Measurements from ENCODE around the gene C5orf47.
"Not testable (repeated sequence)": the region's sequence is repeated elsewhere in the genome, so short reads cannot be mapped to it uniquely, and the experiment has no call there.

Gene C5orf47

GRCh38 chr5:173989432-173990082 lies 587 bp downstream of the C5orf47 start:
- TF ChIP-seq Cebpa-rat (IDR thresholded peaks at IDR 0.05) = no peak
- Histone ChIP-seq H3K27ac (no peak overlapping the region), H4K20me1 (no peaks in the 10 kb centered on the region), H3K27me3 (no peaks in the 10 kb centered on the region), H3K9ac (no peak overlapping the region), H3K36me3 (no peaks in the 10 kb centered on the region), H3K4me3 (no peak overlapping the region), H3K4me2 (no peak overlapping the region), H3K4me1 (no peaks in the 10 kb centered on the region), H3K9me3 (peaks cover 8% of the 10 kb centered on the region)

- Histone ChIP-seq H3K27ac (no peak overlapping the region), H4K20me1 (no peaks in the 10 kb centered on the region), H3K27me3 (no peaks in the 10 kb centered on the region), H3K4me3 (no peak overlapping the region), H3K4me2 (no peak overlapping the region), H3K36me3 (no peaks in the 10 kb centered on the region), H3K9me3 (no peaks in the 10 kb centered on the region), H3K4me1 (no peaks in the 10 kb centered on the region), H3K9ac (no peak overlapping the region)
- no peak for TF ChIP-seq Cebpa-rat (IDR thresholded peaks at IDR 0.05)
Measured at GRCh38 chr5:173997331-173997730, 8.4 kb downstream of the C5orf47 start.

GRCh38 chr5:173998531-173998930 lies 9.6 kb downstream of the C5orf47 start:
- no peaks in the 10 kb centered on the region for H3K4me1 ChIP-seq
- H3K27ac ChIP-seq = no peak overlapping the region
- no peaks in the 10 kb centered on the region for H3K9me3 ChIP-seq
- no peak for TF ChIP-seq Cebpa-rat (IDR thresholded peaks at IDR 0.05)
- H3K9ac ChIP-seq = no peak overlapping the region
- H4K20me1 ChIP-seq = no peaks in the 10 kb centered on the region
- no peak overlapping the region for H3K4me3 ChIP-seq
- H3K27me3 ChIP-seq = no peaks in the 10 kb centered on the region
- no peak overlapping the region for H3K4me2 ChIP-seq
- no peaks in the 10 kb centered on the region for H3K36me3 ChIP-seq

GRCh38 chr5:174000076-174000475 lies 11.1 kb downstream of the C5orf47 start:
- TF ChIP-seq Cebpa-rat (IDR thresholded peaks at IDR 0.05) = no peak
- no peaks in the 10 kb centered on the region for H3K4me1 ChIP-seq
- no peaks in the 10 kb centered on the region for H4K20me1 ChIP-seq
- no peaks in the 10 kb centered on the region for H3K27me3 ChIP-seq
- no peaks in the 10 kb centered on the region for H3K36me3 ChIP-seq
- H3K9ac ChIP-seq = no peak overlapping the region
- H3K27ac ChIP-seq = no peak overlapping the region
- no peaks in the 10 kb centered on the region for H3K9me3 ChIP-seq
- H3K4me3 ChIP-seq = no peak overlapping the region
- no peak overlapping the region for H3K4me2 ChIP-seq

- no peaks in the 10 kb centered on the region for H3K4me1 ChIP-seq
- no peaks in the 10 kb centered on the region for H3K27me3 ChIP-seq
- H3K4me3 ChIP-seq = no peak overlapping the region
- H3K36me3 ChIP-seq = no peaks in the 10 kb centered on the region
- H4K20me1 ChIP-seq = no peaks in the 10 kb centered on the region
- H3K9ac ChIP-seq = no peak overlapping the region
- TF ChIP-seq Cebpa-rat (IDR thresholded peaks at IDR 0.05) = no peak
- no peak overlapping the region for H3K4me2 ChIP-seq
- H3K9me3 ChIP-seq = no peaks in the 10 kb centered on the region
- H3K27ac ChIP-seq = no peak overlapping the region
Measured at GRCh38 chr5:174003795-174004194, 14.8 kb downstream of the C5orf47 start.

GRCh38 chr5:174008922-174009321 lies 20.0 kb downstream of the C5orf47 start:
- no peaks in the 10 kb centered on the region for H3K36me3 ChIP-seq
- no peaks in the 10 kb centered on the region; the same call in 1 of the 2 replicates for H3K9me3 ChIP-seq
- no peak for TF ChIP-seq Cebpa-rat (IDR thresholded peaks at IDR 0.05)
- H3K27me3 ChIP-seq = no peaks in the 10 kb centered on the region
- H3K4me3 ChIP-seq = no peak overlapping the region
- H3K4me2 ChIP-seq = no peak overlapping the region
- no peak overlapping the region for H3K9ac ChIP-seq
- no peak overlapping the region for H3K27ac ChIP-seq
- H4K20me1 ChIP-seq = no peaks in the 10 kb centered on the region
- peaks cover 10% of the 10 kb centered on the region for H3K4me1 ChIP-seq

GRCh38 chr5:174010365-174010764 lies 21.4 kb downstream of the C5orf47 start:
- Histone ChIP-seq H3K9me3 (no peaks in the 10 kb centered on the region; the same call in 1 of the 2 replicates), H3K27ac (no peak overlapping the region), H3K4me2 (no peak overlapping the region), H3K36me3 (no peaks in the 10 kb centered on the region), H4K20me1 (no peaks in the 10 kb centered on the region), H3K4me1 (peaks cover 10% of the 10 kb centered on the region), H3K27me3 (no peaks in the 10 kb centered on the region), H3K9ac (no peak overlapping the region), H3K4me3 (no peak overlapping the region)
- TF ChIP-seq Cebpa-rat (IDR thresholded peaks at IDR 0.05) = no peak

GRCh38 chr5:174011441-174011840 lies 22.5 kb downstream of the C5orf47 start:
- no peaks in the 10 kb centered on the region for H3K27me3 ChIP-seq
- peak overlapping the region; percentile 35 for H3K4me2 ChIP-seq
- H3K36me3 ChIP-seq = no peaks in the 10 kb centered on the region
- no peaks in the 10 kb centered on the region for H4K20me1 ChIP-seq
- no peak overlapping the region for H3K9ac ChIP-seq
- H3K4me1 ChIP-seq = peaks cover 10% of the 10 kb centered on the region
- H3K9me3 ChIP-seq = no peaks in the 10 kb centered on the region; the same call in 1 of the 2 replicates
- TF ChIP-seq Cebpa-rat (IDR thresholded peaks at IDR 0.05) = no peak
- H3K27ac ChIP-seq = no peak overlapping the region
- no peak overlapping the region for H3K4me3 ChIP-seq

- H3K9me3 ChIP-seq, H4K20me1 ChIP-seq, H3K4me2 ChIP-seq, H3K36me3 ChIP-seq, H3K9ac ChIP-seq, H3K4me3 ChIP-seq, H3K27me3 ChIP-seq, H3K4me1 ChIP-seq, H3K27ac ChIP-seq: not testable (repeated sequence)
Measured at GRCh38 chr5:174020069-174020927, 31.3 kb downstream of the C5orf47 start.

- no peak overlapping the region for H3K9ac ChIP-seq
- H3K4me2 ChIP-seq = no peak overlapping the region
- H3K36me3 ChIP-seq = no peaks in the 10 kb centered on the region
- H3K9me3 ChIP-seq = no peaks in the 10 kb centered on the region
- H3K27me3 ChIP-seq = no peaks in the 10 kb centered on the region
- H3K4me3 ChIP-seq = no peak overlapping the region
- H3K27ac ChIP-seq = no peak overlapping the region
- no peaks in the 10 kb centered on the region for H3K4me1 ChIP-seq
- no peaks in the 10 kb centered on the region for H4K20me1 ChIP-seq
- TF ChIP-seq Cebpa-rat (IDR thresholded peaks at IDR 0.05) = no peak
Measured at GRCh38 chr5:174020928-174021304, 31.9 kb downstream of the C5orf47 start.
